ENCODE measurements around the gene DENND1A. TPM values are rescaled to one million over a fixed set of nuclear protein-coding genes. Genes with fewer than 3 reads are reported as not detected.

DENND1A gene
- total RNA-seq, 1 donor from 2014 or later, result 12.7 TPM

DNA sequence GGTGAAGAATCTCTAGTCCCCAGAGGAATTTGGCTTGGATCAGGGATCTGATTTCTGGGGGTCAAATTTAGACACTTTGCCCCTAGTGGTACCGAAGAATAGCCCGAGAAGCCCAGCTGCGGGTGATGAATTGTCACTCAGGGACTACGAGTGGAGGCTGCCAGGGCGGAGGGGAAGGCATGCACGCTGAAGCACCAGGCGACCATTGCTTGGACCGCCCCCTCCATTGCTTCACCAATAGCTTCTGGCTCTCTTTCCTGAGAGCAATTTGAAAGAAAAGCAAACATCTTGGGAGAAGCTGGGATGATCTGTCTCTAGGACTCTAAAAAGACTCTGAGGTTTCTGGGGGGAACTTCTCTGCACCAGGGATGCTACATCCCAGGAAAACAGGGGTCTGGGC lies 436.3 kb downstream of the DENND1A start:
- H3K36me3 Mint-ChIP-seq (ENCODE audit: low read depth, unreplicated experiment), result peaks cover 3% of the 10 kb centered on the region
- H3K27ac ChIP-seq (ENCODE audit: low read depth, low read length), result no peak overlapping the region
- no peaks in the 10 kb centered on the region for H3K27me3 ChIP-seq (ENCODE audit: insufficient read depth, low read length)
- H3K79me2 ChIP-seq (ENCODE audit: insufficient read depth, low read length), result no peaks in the 10 kb centered on the region
- H3K4me3 Mint-ChIP-seq (ENCODE audit: unreplicated experiment), result no peak overlapping the region
- no peak overlapping the region for H3K4me3 ChIP-seq (ENCODE audit: insufficient read depth, low read depth, low read length)
- H2AFZ ChIP-seq (ENCODE audit: low read depth, low read length), result no peak overlapping the region
- H3K4me2 ChIP-seq (ENCODE audit: low read length), result no peak overlapping the region
- no peak overlapping the region for H3K27ac Mint-ChIP-seq (ENCODE audit: unreplicated experiment)
- H3K4me1 ChIP-seq (ENCODE audit: insufficient read depth, low read length), result no peaks in the 10 kb centered on the region
- H3K4me1 Mint-ChIP-seq (ENCODE audit: low read depth, unreplicated experiment), result peaks cover 1% of the 10 kb centered on the region
- no peak for FAIRE-seq
- no peak overlapping the region for H3K9ac ChIP-seq (ENCODE audit: low read length)
- H3K9me3 ChIP-seq (ENCODE audit: insufficient read depth, low read depth, low read length), result no peaks in the 10 kb centered on the region
- H3K9me3 Mint-ChIP-seq (ENCODE audit: unreplicated experiment), result peaks cover 3% of the 10 kb centered on the region
- H4K20me1 ChIP-seq (ENCODE audit: insufficient read depth, low read length), result no peaks in the 10 kb centered on the region
- peaks cover 30% of the 10 kb centered on the region for H3K27me3 Mint-ChIP-seq (ENCODE audit: low read depth, unreplicated experiment)
- no peak for DNase-seq (ENCODE audit: low read depth)
- no peaks in the 10 kb centered on the region for H3K36me3 ChIP-seq (ENCODE audit: insufficient read depth, low read length)
- no peak for TF ChIP-seq EZH2 (IDR thresholded peaks at IDR 0.05; ENCODE audit: insufficient read depth, low read length)
- TF ChIP-seq CTCF (IDR thresholded peaks at IDR 0.05; ENCODE audit: insufficient read depth, low read depth, low read length), result no peak

- H3K36me3 ChIP-seq (ENCODE audit: insufficient read depth, low read length), result no peaks in the 10 kb centered on the region
- H3K4me1 ChIP-seq (ENCODE audit: insufficient read depth, low read length), result no peaks in the 10 kb centered on the region
- H3K27me3 Mint-ChIP-seq (ENCODE audit: low read depth, unreplicated experiment), result peaks cover 41% of the 10 kb centered on the region
- no peak overlapping the region for H3K4me3 ChIP-seq (ENCODE audit: insufficient read depth, low read depth, low read length)
- no peak overlapping the region for H3K4me3 Mint-ChIP-seq (ENCODE audit: unreplicated experiment)
- H2AFZ ChIP-seq (ENCODE audit: low read depth, low read length), result no peak overlapping the region
- no peak overlapping the region for H3K4me2 ChIP-seq (ENCODE audit: low read length)
- no peaks in the 10 kb centered on the region for H4K20me1 ChIP-seq (ENCODE audit: insufficient read depth, low read length)
- no peak overlapping the region for H3K9ac ChIP-seq (ENCODE audit: low read length)
- no peaks in the 10 kb centered on the region for H3K79me2 ChIP-seq (ENCODE audit: insufficient read depth, low read length)
- H3K4me1 Mint-ChIP-seq (ENCODE audit: low read depth, unreplicated experiment), result no peaks in the 10 kb centered on the region
- H3K9me3 ChIP-seq (ENCODE audit: insufficient read depth, low read depth, low read length), result no peaks in the 10 kb centered on the region
- H3K9me3 Mint-ChIP-seq (ENCODE audit: unreplicated experiment), result peaks cover 3% of the 10 kb centered on the region
- no peaks in the 10 kb centered on the region for H3K27me3 ChIP-seq (ENCODE audit: insufficient read depth, low read length)
- FAIRE-seq (no peak), DNase-seq (ENCODE audit: low read depth) (no peak)
- no peak overlapping the region for H3K27ac ChIP-seq (ENCODE audit: low read depth, low read length)
- TF ChIP-seq CTCF (IDR thresholded peaks at IDR 0.05; ENCODE audit: insufficient read depth, low read depth, low read length) (no peak), EZH2 (IDR thresholded peaks at IDR 0.05; ENCODE audit: insufficient read depth, low read length) (no peak)
- H3K36me3 Mint-ChIP-seq (ENCODE audit: low read depth, unreplicated experiment), result peaks cover 3% of the 10 kb centered on the region
- no peak overlapping the region for H3K27ac Mint-ChIP-seq (ENCODE audit: unreplicated experiment)
Observed at GRCh38 chr9:123490688-123491087, 439.2 kb downstream of the DENND1A start.

- Mint-ChIP-seq H3K27ac (ENCODE audit: unreplicated experiment) (no peak overlapping the region), H3K36me3 (ENCODE audit: low read depth, unreplicated experiment) (peaks cover 3% of the 10 kb centered on the region), H3K4me1 (ENCODE audit: low read depth, unreplicated experiment) (no peaks in the 10 kb centered on the region), H3K4me3 (ENCODE audit: unreplicated experiment) (no peak overlapping the region), H3K9me3 (ENCODE audit: unreplicated experiment) (peaks cover 3% of the 10 kb centered on the region), H3K27me3 (ENCODE audit: low read depth, unreplicated experiment) (peaks cover 42% of the 10 kb centered on the region)
- no peaks in the 10 kb centered on the region for H3K4me1 ChIP-seq (ENCODE audit: insufficient read depth, low read length)
- no peaks in the 10 kb centered on the region for H4K20me1 ChIP-seq (ENCODE audit: insufficient read depth, low read length)
- no peaks in the 10 kb centered on the region for H3K27me3 ChIP-seq (ENCODE audit: insufficient read depth, low read length)
- H3K36me3 ChIP-seq (ENCODE audit: insufficient read depth, low read length), result no peaks in the 10 kb centered on the region
- DNase-seq (ENCODE audit: low read depth) (no peak), FAIRE-seq (no peak)
- H3K9me3 ChIP-seq (ENCODE audit: insufficient read depth, low read depth, low read length), result no peaks in the 10 kb centered on the region
- no peak overlapping the region for H3K4me3 ChIP-seq (ENCODE audit: insufficient read depth, low read depth, low read length)
- TF ChIP-seq EZH2 (IDR thresholded peaks at IDR 0.05; ENCODE audit: insufficient read depth, low read length) (no peak), CTCF (IDR thresholded peaks at IDR 0.05; ENCODE audit: insufficient read depth, low read depth, low read length) (no peak)
- no peak overlapping the region for H3K27ac ChIP-seq (ENCODE audit: low read depth, low read length)
- H3K9ac ChIP-seq (ENCODE audit: low read length), result no peak overlapping the region
- H3K79me2 ChIP-seq (ENCODE audit: insufficient read depth, low read length), result no peaks in the 10 kb centered on the region
- no peak overlapping the region for H3K4me2 ChIP-seq (ENCODE audit: low read length)
- no peak overlapping the region for H2AFZ ChIP-seq (ENCODE audit: low read depth, low read length)
Observed at GRCh38 chr9:123488722-123489321, 441.1 kb downstream of the DENND1A start.

Data from astrocyte (in vitro differentiated cells and primary cell).